ENCODE results near the gene ARHGAP19. TPM values are rescaled to one million over a fixed set of nuclear protein-coding genes. Genes with fewer than 3 reads are reported as not detected.

ARHGAP19 gene
- total and polyA plus RNA-seq, 9 of the 15 experiments (the other 6 are each of a cell fraction or from before 2014, with no cell fraction given), result 14.8 to 49.5 (median 26.8) TPM

- no TSS peak for BruUV-seq (replicated peaks)
- no peaks in the 10 kb centered on the region for H3K9me3 ChIP-seq (replicated peaks; ENCODE audit: control insufficient read depth, insufficient read depth, low read depth, low read length)
- H3K27me3 ChIP-seq (ENCODE audit: control insufficient read depth in 2 of 2, insufficient read depth in 2 of 2, low read length in 2 of 2), result peaks cover 19 to 78% of the 10 kb centered on the region in 2 experiments
- FAIRE-seq (no peak), DNase-seq (ENCODE audit: extremely low read depth in 1 of 4, low spot score in 3 of 4) (no peak), ATAC-seq (no peak)
- H3K4me3 ChIP-seq, result no peak overlapping the region
- no peaks in the 10 kb centered on the region for H3K79me2 ChIP-seq (ENCODE audit: control insufficient read depth, insufficient read depth, low read length)
- no peak overlapping the region for H3K27ac ChIP-seq (ENCODE audit: extremely low read depth, low read depth, low read length)
- no peak overlapping the region for H3K9ac ChIP-seq (ENCODE audit: insufficient read depth in 1 of 2, low read depth in 2 of 2, low read length in 2 of 2)
- CTCF ChIA-PET (ENCODE audit: low intra/inter-chr PET ratio), result no interaction called here
- peaks cover 0 to 10% of the 10 kb centered on the region in 2 experiments; a peak in 2 of 5 replicates for H3K4me1 ChIP-seq (replicated peaks in 1 of 2; ENCODE audit: control insufficient read depth in 2 of 2, insufficient read depth in 2 of 2, low read length in 2 of 2)
- no peaks in the 10 kb centered on the region for H4K20me1 ChIP-seq (replicated peaks; ENCODE audit: control insufficient read depth, insufficient read depth, low read length)
- in situ Hi-C loops (cut with MboI) (no loop called here), intact Hi-C loops (cut with micrococcal nuclease) (no loop called here)
- H3K4me2 ChIP-seq (ENCODE audit: insufficient read depth, low read length), result no peak overlapping the region
- TF ChIP-seq PRDM10 (IDR thresholded peaks at IDR 0.05; ENCODE audit: partially characterized antibody) (no peak), SMARCA5 (IDR thresholded peaks at IDR 0.05) (no peak), MTA3 (IDR thresholded peaks at IDR 0.05; ENCODE audit: borderline replicate concordance) (no peak), ARID3B (CRISPR knock-in tag; IDR thresholded peaks at IDR 0.05; ENCODE audit: borderline replicate concordance) (no peak), U2AF2 (optimal IDR thresholded peaks at IDR 0.05; ENCODE audit: low read depth, low read length) (no peak), MITF (IDR thresholded peaks at IDR 0.05) (no peak), ATF3 (IDR thresholded peaks at IDR 0.05) (no peak), ATF3 (CRISPR knock-in tag; conservative IDR thresholded peaks at IDR 0.05) (no peak)
- POLR2A ChIA-PET, result interaction anchor here (0.6 kb wide), 1 partner anchor 611 kb away, joined by 3 read pairs; no protein-coding TSS in a partner anchor
- WGBS (ENCODE audit: insufficient coverage, low coverage, missing lambda C conversion rate), result 6% methylated on average over 13 of the region's 17 CpGs
- no peaks in the 10 kb centered on the region for H3K36me3 ChIP-seq (ENCODE audit: control insufficient read depth, insufficient read depth, low read length)
- H2AFZ ChIP-seq (ENCODE audit: low read depth, low read length), result no peak overlapping the region
- no peaks in the 10 kb centered on the region for H3K9me1 ChIP-seq (ENCODE audit: control insufficient read depth, insufficient read depth, low read length)
Observed at GRCh38 chr10:97184971-97185325, 107.5 kb downstream of the ARHGAP19 start.

Data from K562 (cell line).